Activated CD4-positive, alpha-beta T cell treated with anti-CD3 and anti-CD28 coated beads for 1 hour (primary cell): ENCODE data around the gene CRYM.

Source experiments
- DNase-seq: peaks from one replicate; pipeline ENCODE4 v3.0.0-alpha.2; 2020

Gene CRYM

DNA sequence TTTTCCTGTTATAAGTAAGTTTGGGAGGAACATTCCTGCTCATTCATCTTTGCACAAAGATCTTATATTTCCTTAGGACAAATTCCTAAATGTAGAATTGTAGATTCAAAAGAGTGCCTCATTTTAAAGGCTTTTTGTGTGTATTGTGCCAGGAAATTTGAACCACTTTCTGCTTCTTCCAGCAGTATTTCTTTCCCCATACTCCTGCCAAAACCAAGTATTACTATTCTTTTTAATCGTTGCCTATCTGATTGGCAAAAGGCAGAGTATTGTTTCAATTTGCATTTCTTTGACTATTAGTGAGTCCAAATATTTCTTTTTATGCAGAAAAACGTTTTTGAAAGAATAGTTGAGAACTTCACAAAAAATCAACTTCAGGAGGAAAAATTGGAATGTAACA is 35.3 kb downstream of the CRYM start:
- DNase-seq, result no peak

GRCh38 chr16:21239646-21240045 is 38.4 kb downstream of the CRYM start:
- no peak for DNase-seq

GRCh38 chr16:21236831-21237230 is 41.3 kb downstream of the CRYM start:
- DNase-seq, result no peak

- no peak for DNase-seq
Observed at GRCh38 chr16:21235199-21235585, 42.9 kb downstream of the CRYM start.

DNA sequence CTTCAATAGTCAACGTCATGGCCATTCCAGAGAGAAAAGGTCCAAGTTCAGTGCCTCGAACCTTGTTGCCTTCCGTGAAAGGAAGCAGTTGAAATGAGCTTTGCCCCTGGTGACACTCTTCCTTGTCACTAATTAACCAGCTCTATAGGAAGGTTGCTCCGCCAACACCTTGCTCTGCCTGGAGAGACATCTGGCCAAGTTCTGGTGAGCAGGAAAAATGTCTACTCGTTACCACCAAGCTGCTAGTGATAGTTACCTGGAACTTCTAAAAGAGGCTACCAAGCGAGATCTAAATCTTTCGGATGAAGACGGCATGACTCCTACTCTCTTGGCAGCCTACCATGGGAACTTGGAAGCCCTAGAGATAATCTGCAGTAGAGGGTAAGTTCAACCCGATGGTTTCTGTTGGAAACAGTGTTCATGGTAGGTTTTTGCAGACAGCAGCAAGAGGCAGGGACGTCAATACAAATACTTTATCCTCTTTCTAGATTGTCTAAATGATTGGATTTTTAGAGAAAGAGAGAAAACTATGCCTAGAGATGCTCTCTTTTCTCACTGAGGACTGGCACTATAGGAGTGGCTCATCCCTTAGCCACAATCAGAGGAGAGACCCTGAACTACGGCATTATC is 44.5 kb downstream of the CRYM start, which contains the start of gene ANKS4B:
Gene ANKS4B (plus strand): TSS at position 179 of the 630 bp plus-strand sequence. CDS start 39 bp downstream, at position 218.
- DNase-seq, result no peak

GRCh38 chr16:21233045-21233520 is 45.0 kb downstream of the CRYM start:
- DNase-seq, result no peak

DNA sequence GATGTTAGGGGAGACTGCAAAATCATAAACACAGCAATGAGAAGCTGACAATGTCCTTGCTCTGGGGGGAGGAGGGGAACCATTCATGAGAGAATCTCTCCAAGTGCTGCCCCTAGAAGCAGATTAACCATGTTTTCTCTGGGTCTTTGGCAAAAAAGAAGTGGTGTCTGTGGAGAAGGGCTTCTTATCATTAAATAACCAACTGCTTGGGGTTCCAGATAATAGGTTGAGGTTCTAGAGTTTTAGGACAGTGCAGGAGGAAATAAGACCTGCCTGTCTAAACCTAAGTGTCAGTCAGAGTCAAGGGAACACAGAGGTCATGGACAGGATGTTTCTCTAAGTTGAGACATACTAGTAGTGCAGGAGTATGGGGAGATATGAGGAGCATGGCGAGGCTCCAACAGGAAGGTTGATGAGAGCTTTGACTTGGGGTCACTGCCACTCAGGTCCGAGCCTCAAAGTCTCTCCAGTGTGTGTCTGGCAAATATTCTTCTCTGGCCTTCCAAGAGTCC is 49.7 kb downstream of the CRYM start:
- DNase-seq, result no peak

- DNase-seq, result no peak
Observed at GRCh38 chr16:21227866-21228265, 50.2 kb downstream of the CRYM start.

DNA sequence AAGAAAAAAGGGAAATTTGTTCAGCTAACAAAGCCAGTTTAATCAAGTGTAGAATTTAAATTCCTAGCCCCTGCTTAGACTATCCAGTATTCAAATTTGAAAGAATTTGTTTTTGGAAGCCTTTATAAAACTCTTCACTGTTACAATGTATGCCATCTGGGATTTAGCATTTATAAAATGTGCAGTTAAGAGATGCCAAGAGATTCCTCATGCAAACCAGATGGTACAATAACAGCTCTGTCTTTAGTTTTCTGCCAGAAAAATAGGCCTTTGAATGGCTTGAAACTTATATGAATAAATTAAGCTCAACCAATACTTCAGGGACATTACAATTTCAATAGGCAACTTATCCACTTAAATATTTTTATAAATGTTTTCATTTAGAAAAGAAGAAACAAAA is 51.3 kb downstream of the CRYM start:
- DNase-seq, result no peak

GRCh38 chr16:21224800-21225199 is 53.3 kb downstream of the CRYM start:
- DNase-seq, result no peak

DNA sequence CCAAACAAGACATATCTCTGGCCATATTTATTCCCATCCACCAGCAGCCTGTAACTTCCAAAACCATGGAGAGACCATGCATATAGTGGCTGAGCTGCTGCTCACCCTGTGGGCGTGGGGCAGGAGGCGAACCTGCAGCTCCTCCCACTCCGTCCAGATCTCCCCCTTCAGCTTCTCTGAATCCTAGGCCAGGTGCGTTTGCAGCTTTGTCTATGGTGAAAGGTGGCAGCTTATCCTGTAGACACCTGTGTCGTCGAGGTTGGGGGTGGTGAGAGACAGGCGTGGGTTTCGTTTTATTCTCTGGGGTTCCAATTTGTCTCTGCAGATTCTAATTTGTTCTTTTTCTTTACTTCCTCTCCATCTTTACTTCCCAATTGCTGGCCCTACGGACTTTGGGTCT is 54.3 kb downstream of the CRYM start:
- DNase-seq, result no peak

GRCh38 chr16:21222495-21223337 is 55.4 kb downstream of the CRYM start:
- DNase-seq, result no peak

DNA sequence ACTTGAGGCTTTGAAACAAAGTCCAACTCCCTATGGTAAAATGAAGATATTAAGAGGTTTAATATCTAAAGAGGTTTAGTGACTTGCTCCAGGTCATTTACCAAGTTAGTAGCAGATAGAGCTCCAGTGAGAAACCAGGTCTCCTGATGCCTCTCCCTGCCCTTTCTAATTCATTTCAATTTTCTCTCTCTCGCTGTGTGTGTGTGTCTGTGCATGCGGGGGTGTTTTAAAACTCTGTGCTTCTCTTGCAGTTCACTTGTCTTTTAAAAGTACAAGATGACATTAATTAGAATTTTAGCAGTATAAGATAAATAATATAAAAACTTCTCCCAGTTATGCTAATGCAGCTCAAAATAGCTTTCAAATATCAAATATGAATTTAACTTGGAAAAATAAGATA is 58.5 kb downstream of the CRYM start:
- no peak for DNase-seq

DNA sequence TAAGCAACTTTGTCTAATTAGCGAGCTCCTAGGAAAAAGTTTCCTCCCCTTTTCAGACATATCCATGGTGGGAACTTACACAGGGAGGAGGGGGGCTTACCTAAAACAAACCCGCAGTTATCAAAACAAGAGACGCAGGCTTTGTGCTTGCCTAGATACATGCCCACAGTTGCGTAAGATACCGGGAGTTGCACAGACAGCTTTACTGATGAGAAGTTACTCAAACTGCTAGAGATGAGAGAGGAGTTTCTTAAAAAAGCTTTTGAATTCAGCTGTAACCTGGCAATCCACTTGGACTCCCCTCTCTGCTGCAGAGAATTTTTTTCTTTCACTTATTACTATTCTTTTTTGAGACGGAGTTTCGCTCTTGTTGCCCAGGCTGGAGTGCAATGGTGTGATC is 59.9 kb downstream of the CRYM start:
- no peak for DNase-seq

DNA sequence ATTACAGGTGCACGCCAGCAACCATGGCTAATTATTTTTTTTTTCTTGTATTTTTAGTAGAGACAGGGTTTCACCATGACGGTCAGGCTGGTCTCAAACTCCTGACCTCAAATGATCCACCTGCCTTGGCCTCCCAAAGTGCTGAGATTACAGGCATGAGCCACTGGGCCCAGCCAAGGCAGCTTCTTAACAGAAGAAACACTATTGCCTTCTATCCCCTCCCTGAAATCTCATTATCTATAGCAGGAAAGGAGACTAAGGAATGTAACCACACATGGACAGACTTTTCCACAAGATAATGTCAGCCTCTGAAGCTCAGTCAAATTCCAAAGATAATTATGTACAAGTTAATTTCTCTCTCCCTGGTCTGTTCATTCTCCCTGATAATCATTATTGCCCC is 61.0 kb downstream of the CRYM start:
- DNase-seq, result no peak

DNA sequence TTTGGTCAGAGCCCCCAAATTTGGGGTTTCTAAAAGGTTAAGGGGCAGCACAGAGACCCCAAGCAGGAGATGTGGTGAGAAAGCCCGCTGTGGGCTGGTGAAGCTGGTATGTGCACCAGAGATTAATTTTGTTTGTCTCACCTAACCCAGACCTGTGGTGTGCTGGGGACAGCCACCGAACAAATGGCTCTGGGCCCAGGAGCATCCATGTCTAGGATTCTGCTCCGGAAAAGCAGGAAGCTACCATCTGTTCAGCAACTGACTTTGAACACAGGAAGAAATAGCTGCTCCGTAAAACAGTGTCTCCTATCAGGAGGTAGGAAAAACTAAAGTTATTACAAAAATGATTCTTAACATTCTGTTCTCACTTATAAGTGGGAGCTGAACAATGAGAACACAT is 64.0 kb downstream of the CRYM start:
- no peak for DNase-seq

- no peak for DNase-seq
Observed at GRCh38 chr16:21211486-21211885, 66.6 kb downstream of the CRYM start, which contains the start of gene ZP2. TSS of gene ZP2 (minus strand) at chr16:21211574. CDS start at chr16:21211547, 27 bp downstream.
